ENCODE measurements around the gene SPATA33.

GRCh38 chr16:89709166-89709565, 51.5 kb downstream of the SPATA33 start:
- no peak for TF ChIP-seq CTCF (IDR thresholded peaks at IDR 0.05; ENCODE audit: low read depth, low read length)
- TF ChIP-seq EZH2phosphoT487 (IDR thresholded peaks at IDR 0.05; ENCODE audit: low read depth): no peak

Data from OCI-LY3 (cell line).